ENCODE data around the gene UNC13B.
"Not testable (repeated sequence)": the region's sequence is repeated elsewhere in the genome, so short reads cannot be mapped to it uniquely, and the experiment has no call there.

Gene UNC13B

GRCh38 chr9:35409434-35409833, 247.6 kb downstream of the UNC13B start:
- H3K9me3 ChIP-seq (ENCODE audit: control insufficient read depth in 5 of 5, low read length in 5 of 5); H3K27me3 ChIP-seq (ENCODE audit: control insufficient read depth in 5 of 5, insufficient read depth in 4 of 5, low read length in 5 of 5); H3K4me1 ChIP-seq (ENCODE audit: control insufficient read depth in 5 of 5, insufficient read depth in 5 of 5, low read length in 5 of 5); H3K27ac ChIP-seq (ENCODE audit: low read depth, low read length); H3K4me3 ChIP-seq (ENCODE audit: low read depth in 1 of 5, low read length in 5 of 5); H3K9ac ChIP-seq (ENCODE audit: low read length in 5 of 5); H3K36me3 ChIP-seq (ENCODE audit: control insufficient read depth in 5 of 5, insufficient read depth in 5 of 5, low read length in 5 of 5): not testable (repeated sequence)

- H3K4me1 ChIP-seq (ENCODE audit: control insufficient read depth in 5 of 5, insufficient read depth in 5 of 5, low read length in 5 of 5): no peaks in the 10 kb centered on the region
- H3K27ac ChIP-seq (ENCODE audit: low read depth, low read length): no peak overlapping the region
- H3K9ac ChIP-seq (ENCODE audit: low read length in 5 of 5): no peak overlapping the region
- H3K4me3 ChIP-seq (ENCODE audit: low read depth in 1 of 5, low read length in 5 of 5): no peak overlapping the region
- no peaks in the 10 kb centered on the region for H3K36me3 ChIP-seq (ENCODE audit: control insufficient read depth in 5 of 5, insufficient read depth in 5 of 5, low read length in 5 of 5)
- H3K27me3 ChIP-seq (ENCODE audit: control insufficient read depth in 5 of 5, insufficient read depth in 4 of 5, low read length in 5 of 5): peaks cover 0 to 4% (median 0%) of the 10 kb centered on the region in 5 donors
- no peaks in the 10 kb centered on the region for H3K9me3 ChIP-seq (ENCODE audit: control insufficient read depth in 5 of 5, low read length in 5 of 5)
Measured at GRCh38 chr9:35414889-35415288, 253.1 kb downstream of the UNC13B start.

GRCh38 chr9:35415402-35416097, 253.7 kb downstream of the UNC13B start:
- no peak overlapping the region for H3K9ac ChIP-seq (ENCODE audit: low read length in 5 of 5)
- H3K27me3 ChIP-seq (ENCODE audit: control insufficient read depth in 5 of 5, insufficient read depth in 4 of 5, low read length in 5 of 5): peaks cover 0 to 4% (median 0%) of the 10 kb centered on the region in 5 donors
- no peaks in the 10 kb centered on the region for H3K9me3 ChIP-seq (ENCODE audit: control insufficient read depth in 5 of 5, low read length in 5 of 5)
- H3K36me3 ChIP-seq (ENCODE audit: control insufficient read depth in 5 of 5, insufficient read depth in 5 of 5, low read length in 5 of 5): no peaks in the 10 kb centered on the region
- H3K4me3 ChIP-seq (ENCODE audit: low read depth in 1 of 5, low read length in 5 of 5): no peak overlapping the region
- no peaks in the 10 kb centered on the region for H3K4me1 ChIP-seq (ENCODE audit: control insufficient read depth in 5 of 5, insufficient read depth in 5 of 5, low read length in 5 of 5)
- H3K27ac ChIP-seq (ENCODE audit: low read depth, low read length): no peak overlapping the region

GRCh38 chr9:35416098-35416427, 254.3 kb downstream of the UNC13B start:
- H3K9ac ChIP-seq (ENCODE audit: low read length in 5 of 5): no peak overlapping the region
- H3K9me3 ChIP-seq (ENCODE audit: control insufficient read depth in 5 of 5, low read length in 5 of 5): no peaks in the 10 kb centered on the region
- H3K36me3 ChIP-seq (ENCODE audit: control insufficient read depth in 5 of 5, insufficient read depth in 5 of 5, low read length in 5 of 5): no peaks in the 10 kb centered on the region
- H3K4me3 ChIP-seq (ENCODE audit: low read depth in 1 of 5, low read length in 5 of 5): no peak overlapping the region
- H3K27me3 ChIP-seq (ENCODE audit: control insufficient read depth in 5 of 5, insufficient read depth in 4 of 5, low read length in 5 of 5): peaks cover 0 to 4% (median 0%) of the 10 kb centered on the region in 5 donors
- H3K4me1 ChIP-seq (ENCODE audit: control insufficient read depth in 5 of 5, insufficient read depth in 5 of 5, low read length in 5 of 5): no peaks in the 10 kb centered on the region
- H3K27ac ChIP-seq (ENCODE audit: low read depth, low read length): no peak overlapping the region

GRCh38 chr9:35422346-35422745, 260.5 kb downstream of the UNC13B start:
- no peaks in the 10 kb centered on the region for H3K9me3 ChIP-seq (ENCODE audit: control insufficient read depth in 5 of 5, low read length in 5 of 5)
- no peak overlapping the region for H3K9ac ChIP-seq (ENCODE audit: low read length in 5 of 5)
- no peaks in the 10 kb centered on the region for H3K27me3 ChIP-seq (ENCODE audit: control insufficient read depth in 5 of 5, insufficient read depth in 4 of 5, low read length in 5 of 5)
- H3K4me3 ChIP-seq (ENCODE audit: low read depth in 1 of 5, low read length in 5 of 5): no peak overlapping the region
- no peaks in the 10 kb centered on the region for H3K36me3 ChIP-seq (ENCODE audit: control insufficient read depth in 5 of 5, insufficient read depth in 5 of 5, low read length in 5 of 5)
- no peak overlapping the region for H3K27ac ChIP-seq (ENCODE audit: low read depth, low read length)
- H3K4me1 ChIP-seq (ENCODE audit: control insufficient read depth in 5 of 5, insufficient read depth in 5 of 5, low read length in 5 of 5): peaks cover 0 to 9% (median 0%) of the 10 kb centered on the region in 5 donors

GRCh38 chr9:35422753-35423152, 260.9 kb downstream of the UNC13B start:
- no peaks in the 10 kb centered on the region for H3K36me3 ChIP-seq (ENCODE audit: control insufficient read depth in 5 of 5, insufficient read depth in 5 of 5, low read length in 5 of 5)
- peaks cover 0 to 9% (median 0%) of the 10 kb centered on the region in 5 donors for H3K4me1 ChIP-seq (ENCODE audit: control insufficient read depth in 5 of 5, insufficient read depth in 5 of 5, low read length in 5 of 5)
- H3K9ac ChIP-seq (ENCODE audit: low read length in 5 of 5): no peak overlapping the region
- H3K27me3 ChIP-seq (ENCODE audit: control insufficient read depth in 5 of 5, insufficient read depth in 4 of 5, low read length in 5 of 5): no peaks in the 10 kb centered on the region
- H3K9me3 ChIP-seq (ENCODE audit: control insufficient read depth in 5 of 5, low read length in 5 of 5): no peaks in the 10 kb centered on the region
- no peak overlapping the region for H3K27ac ChIP-seq (ENCODE audit: low read depth, low read length)
- H3K4me3 ChIP-seq (ENCODE audit: low read depth in 1 of 5, low read length in 5 of 5): no peak overlapping the region

- H3K36me3 ChIP-seq (ENCODE audit: control insufficient read depth in 5 of 5, insufficient read depth in 5 of 5, low read length in 5 of 5): no peaks in the 10 kb centered on the region
- H3K4me3 ChIP-seq (ENCODE audit: low read depth in 1 of 5, low read length in 5 of 5): no peak overlapping the region
- H3K27ac ChIP-seq (ENCODE audit: low read depth, low read length): no peak overlapping the region
- H3K9ac ChIP-seq (ENCODE audit: low read length in 5 of 5): no peak overlapping the region
- peaks cover 0 to 9% (median 0%) of the 10 kb centered on the region in 5 donors for H3K4me1 ChIP-seq (ENCODE audit: control insufficient read depth in 5 of 5, insufficient read depth in 5 of 5, low read length in 5 of 5)
- no peaks in the 10 kb centered on the region for H3K27me3 ChIP-seq (ENCODE audit: control insufficient read depth in 5 of 5, insufficient read depth in 4 of 5, low read length in 5 of 5)
- H3K9me3 ChIP-seq (ENCODE audit: control insufficient read depth in 5 of 5, low read length in 5 of 5): peaks cover 0 to 2% (median 0%) of the 10 kb centered on the region in 5 donors
Measured at GRCh38 chr9:35423499-35423898, 261.7 kb downstream of the UNC13B start.

- H3K27ac ChIP-seq (ENCODE audit: low read depth, low read length): no peak overlapping the region
- H3K4me1 ChIP-seq (ENCODE audit: control insufficient read depth in 5 of 5, insufficient read depth in 5 of 5, low read length in 5 of 5): peaks cover 0 to 9% (median 0%) of the 10 kb centered on the region in 5 donors
- no peak overlapping the region for H3K9ac ChIP-seq (ENCODE audit: low read length in 5 of 5)
- H3K4me3 ChIP-seq (ENCODE audit: low read depth in 1 of 5, low read length in 5 of 5): no peak overlapping the region
- H3K27me3 ChIP-seq (ENCODE audit: control insufficient read depth in 5 of 5, insufficient read depth in 4 of 5, low read length in 5 of 5): no peaks in the 10 kb centered on the region
- H3K36me3 ChIP-seq (ENCODE audit: control insufficient read depth in 5 of 5, insufficient read depth in 5 of 5, low read length in 5 of 5): no peaks in the 10 kb centered on the region
- H3K9me3 ChIP-seq (ENCODE audit: control insufficient read depth in 5 of 5, low read length in 5 of 5): peaks cover 0 to 6% (median 0%) of the 10 kb centered on the region in 5 donors
Measured at GRCh38 chr9:35424356-35425352, 262.8 kb downstream of the UNC13B start.

- Histone ChIP-seq H3K4me3 (ENCODE audit: low read depth in 1 of 5, low read length in 5 of 5) (no peak overlapping the region), H3K27ac (ENCODE audit: low read depth, low read length) (no peak overlapping the region), H3K9ac (ENCODE audit: low read length in 5 of 5) (no peak overlapping the region), H3K9me3 (ENCODE audit: control insufficient read depth in 5 of 5, low read length in 5 of 5) (peaks cover 0 to 6% (median 0%) of the 10 kb centered on the region in 5 donors), H3K36me3 (ENCODE audit: control insufficient read depth in 5 of 5, insufficient read depth in 5 of 5, low read length in 5 of 5) (no peaks in the 10 kb centered on the region), H3K4me1 (ENCODE audit: control insufficient read depth in 5 of 5, insufficient read depth in 5 of 5, low read length in 5 of 5) (peaks cover 0 to 9% (median 0%) of the 10 kb centered on the region in 5 donors), H3K27me3 (ENCODE audit: control insufficient read depth in 5 of 5, insufficient read depth in 4 of 5, low read length in 5 of 5) (no peaks in the 10 kb centered on the region)
Measured at GRCh38 chr9:35426627-35427026, 264.8 kb downstream of the UNC13B start.

GRCh38 chr9:35431467-35431866, 269.7 kb downstream of the UNC13B start:
- Histone ChIP-seq H3K4me3 (ENCODE audit: low read depth in 1 of 5, low read length in 5 of 5) (no peak overlapping the region), H3K4me1 (ENCODE audit: control insufficient read depth in 5 of 5, insufficient read depth in 5 of 5, low read length in 5 of 5) (peaks cover 0 to 6% (median 0%) of the 10 kb centered on the region in 5 donors), H3K36me3 (ENCODE audit: control insufficient read depth in 5 of 5, insufficient read depth in 5 of 5, low read length in 5 of 5) (no peaks in the 10 kb centered on the region), H3K27ac (ENCODE audit: low read depth, low read length) (no peak overlapping the region), H3K27me3 (ENCODE audit: control insufficient read depth in 5 of 5, insufficient read depth in 4 of 5, low read length in 5 of 5) (no peaks in the 10 kb centered on the region), H3K9me3 (ENCODE audit: control insufficient read depth in 5 of 5, low read length in 5 of 5) (peaks cover 0 to 6% (median 0%) of the 10 kb centered on the region in 5 donors), H3K9ac (ENCODE audit: low read length in 5 of 5) (no peak overlapping the region)

Measured in subcutaneous abdominal adipose tissue (tissue), 5 donors.